WTC11 (cell line): ENCODE measurements around the gene FAM217B.

ENCODE experiments used
- JUN ChIP-seq: sonication (generic); formaldehyde crosslinking; IDR thresholded peaks from 2 replicates; pipeline ENCODE4 v1.8.0; 2023; ENCODE audit warnings: mild to moderate bottlenecking, missing genetic modification reagents
- TF ChIP-seq, protein P1 (sequence below): sonication (generic); formaldehyde crosslinking; IDR thresholded peaks from 2 replicates; pipeline ENCODE4 v1.8.1; 2022; ENCODE audit warnings: low read depth, missing genetic modification reagents, borderline replicate concordance
- TF ChIP-seq, protein P2 (sequence below): sonication (generic); formaldehyde crosslinking; IDR thresholded peaks from 2 replicates; pipeline ENCODE4 v1.8.1; 2023; ENCODE audit warnings: mild to moderate bottlenecking, missing genetic modification reagents, moderate library complexity
- TF ChIP-seq, protein P3 (sequence below): fragments of 200-600 bp; IDR thresholded peaks from 2 replicates; pipeline ENCODE4 v1.8.0; 2022; ENCODE audit warnings: antibody characterized with exemption

DNA sequence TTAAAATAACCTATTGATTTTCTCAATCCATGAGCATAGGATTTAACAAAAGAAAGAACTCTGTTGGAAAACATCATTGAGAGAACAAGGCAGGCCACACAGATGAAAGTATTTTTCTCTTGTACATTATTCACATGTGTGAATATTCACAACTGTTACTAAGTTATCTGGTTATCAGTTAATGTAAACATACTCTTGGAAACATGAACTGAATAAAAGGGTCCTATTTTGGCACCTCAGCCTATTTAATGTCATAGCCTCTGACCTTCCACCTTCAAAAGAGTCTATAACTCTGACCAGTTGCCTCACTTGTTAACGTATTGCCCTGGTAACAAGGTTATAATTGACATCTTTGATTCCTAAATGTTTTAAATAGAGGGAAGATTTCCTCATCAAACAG lies 14.8 kb upstream of the FAM217B start:
- no peak for TF ChIP-seq JUN
- TF ChIP-seq, protein P1, sequence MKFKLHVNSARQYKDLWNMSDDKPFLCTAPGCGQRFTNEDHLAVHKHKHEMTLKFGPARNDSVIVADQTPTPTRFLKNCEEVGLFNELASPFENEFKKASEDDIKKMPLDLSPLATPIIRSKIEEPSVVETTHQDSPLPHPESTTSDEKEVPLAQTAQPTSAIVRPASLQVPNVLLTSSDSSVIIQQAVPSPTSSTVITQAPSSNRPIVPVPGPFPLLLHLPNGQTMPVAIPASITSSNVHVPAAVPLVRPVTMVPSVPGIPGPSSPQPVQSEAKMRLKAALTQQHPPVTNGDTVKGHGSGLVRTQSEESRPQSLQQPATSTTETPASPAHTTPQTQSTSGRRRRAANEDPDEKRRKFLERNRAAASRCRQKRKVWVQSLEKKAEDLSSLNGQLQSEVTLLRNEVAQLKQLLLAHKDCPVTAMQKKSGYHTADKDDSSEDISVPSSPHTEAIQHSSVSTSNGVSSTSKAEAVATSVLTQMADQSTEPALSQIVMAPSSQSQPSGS (CRISPR knock-in tag): no peak
- TF ChIP-seq, protein P2, sequence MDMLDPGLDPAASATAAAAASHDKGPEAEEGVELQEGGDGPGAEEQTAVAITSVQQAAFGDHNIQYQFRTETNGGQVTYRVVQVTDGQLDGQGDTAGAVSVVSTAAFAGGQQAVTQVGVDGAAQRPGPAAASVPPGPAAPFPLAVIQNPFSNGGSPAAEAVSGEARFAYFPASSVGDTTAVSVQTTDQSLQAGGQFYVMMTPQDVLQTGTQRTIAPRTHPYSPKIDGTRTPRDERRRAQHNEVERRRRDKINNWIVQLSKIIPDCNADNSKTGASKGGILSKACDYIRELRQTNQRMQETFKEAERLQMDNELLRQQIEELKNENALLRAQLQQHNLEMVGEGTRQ (CRISPR knock-in tag): no peak
- TF ChIP-seq, protein P3, sequence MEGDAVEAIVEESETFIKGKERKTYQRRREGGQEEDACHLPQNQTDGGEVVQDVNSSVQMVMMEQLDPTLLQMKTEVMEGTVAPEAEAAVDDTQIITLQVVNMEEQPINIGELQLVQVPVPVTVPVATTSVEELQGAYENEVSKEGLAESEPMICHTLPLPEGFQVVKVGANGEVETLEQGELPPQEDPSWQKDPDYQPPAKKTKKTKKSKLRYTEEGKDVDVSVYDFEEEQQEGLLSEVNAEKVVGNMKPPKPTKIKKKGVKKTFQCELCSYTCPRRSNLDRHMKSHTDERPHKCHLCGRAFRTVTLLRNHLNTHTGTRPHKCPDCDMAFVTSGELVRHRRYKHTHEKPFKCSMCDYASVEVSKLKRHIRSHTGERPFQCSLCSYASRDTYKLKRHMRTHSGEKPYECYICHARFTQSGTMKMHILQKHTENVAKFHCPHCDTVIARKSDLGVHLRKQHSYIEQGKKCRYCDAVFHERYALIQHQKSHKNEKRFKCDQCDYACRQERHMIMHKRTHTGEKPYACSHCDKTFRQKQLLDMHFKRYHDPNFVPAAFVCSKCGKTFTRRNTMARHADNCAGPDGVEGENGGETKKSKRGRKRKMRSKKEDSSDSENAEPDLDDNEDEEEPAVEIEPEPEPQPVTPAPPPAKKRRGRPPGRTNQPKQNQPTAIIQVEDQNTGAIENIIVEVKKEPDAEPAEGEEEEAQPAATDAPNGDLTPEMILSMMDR: no peak
